HCT116 (cell line): Measurements from ENCODE around the gene FNDC3B.

Source experiments
- EZH2phosphoT487 ChIP-seq: fragments of 200-600 bp; IDR thresholded peaks from 2 replicates; pipeline ENCODE4 v1.6.1; 2018; ENCODE audit warnings: antibody characterized with exemption, borderline replicate concordance
- POLR2A ChIP-seq: IDR thresholded peaks from 2 replicates; pipeline ENCODE4 v1.7.0; 2011; ENCODE audit warnings: borderline replicate concordance; ENCODE audit not compliant: insufficient read depth, insufficient read length; ENCODE audit errors: extremely low read depth
- POLR2AphosphoS5 ChIP-seq: IDR thresholded peaks from 2 replicates; pipeline ENCODE4 v1.6.1; 2011; ENCODE audit warnings: mild to moderate bottlenecking, low read depth, low read length, moderate library complexity
- RAD21 ChIP-seq: IDR thresholded peaks from 2 replicates; pipeline ENCODE4 v1.6.1; 2012; ENCODE audit warnings: low read depth, mild to moderate bottlenecking
- REST ChIP-seq: IDR thresholded peaks from 2 replicates; pipeline ENCODE4 v1.6.1; 2012; ENCODE audit warnings: low read depth
- SP1 ChIP-seq: IDR thresholded peaks from 2 replicates; pipeline ENCODE4 v1.6.1; 2012; ENCODE audit warnings: low read depth
- TCF7L2 ChIP-seq: IDR thresholded peaks from 2 replicates; pipeline ENCODE4 v1.7.0; 2011; ENCODE audit warnings: borderline replicate concordance, inconsistent platforms; ENCODE audit not compliant: insufficient read depth, insufficient read length; ENCODE audit errors: extremely low read depth
- TF ChIP-seq, protein P1 (sequence below), 3 experiments: fragments of 200-600 bp in 1 of 3; sonication (generic) in 1 of 3; IDR thresholded peaks in 2 of 3; conservative IDR thresholded peaks in 1 of 3; 2 replicates each; pipeline ENCODE4 v1.5.1; 2012 to 2017; ENCODE audit warnings: low read depth in 2 of 3, low read length in 2 of 3, antibody characterized with exemption in 1 of 3, borderline replicate concordance in 1 of 3, control low read depth in 1 of 3, mild to moderate bottlenecking in 1 of 3, mixed read lengths in 1 of 3, mixed run types in 1 of 3, moderate library complexity in 1 of 3; ENCODE audit not compliant: insufficient read depth in 1 of 3
- TF ChIP-seq, protein P2 (sequence below): IDR thresholded peaks from 2 replicates; pipeline ENCODE4 v1.6.1; 2012

- no peak for TF ChIP-seq TCF7L2
- TF ChIP-seq REST, result no peak
- TF ChIP-seq, protein P1, sequence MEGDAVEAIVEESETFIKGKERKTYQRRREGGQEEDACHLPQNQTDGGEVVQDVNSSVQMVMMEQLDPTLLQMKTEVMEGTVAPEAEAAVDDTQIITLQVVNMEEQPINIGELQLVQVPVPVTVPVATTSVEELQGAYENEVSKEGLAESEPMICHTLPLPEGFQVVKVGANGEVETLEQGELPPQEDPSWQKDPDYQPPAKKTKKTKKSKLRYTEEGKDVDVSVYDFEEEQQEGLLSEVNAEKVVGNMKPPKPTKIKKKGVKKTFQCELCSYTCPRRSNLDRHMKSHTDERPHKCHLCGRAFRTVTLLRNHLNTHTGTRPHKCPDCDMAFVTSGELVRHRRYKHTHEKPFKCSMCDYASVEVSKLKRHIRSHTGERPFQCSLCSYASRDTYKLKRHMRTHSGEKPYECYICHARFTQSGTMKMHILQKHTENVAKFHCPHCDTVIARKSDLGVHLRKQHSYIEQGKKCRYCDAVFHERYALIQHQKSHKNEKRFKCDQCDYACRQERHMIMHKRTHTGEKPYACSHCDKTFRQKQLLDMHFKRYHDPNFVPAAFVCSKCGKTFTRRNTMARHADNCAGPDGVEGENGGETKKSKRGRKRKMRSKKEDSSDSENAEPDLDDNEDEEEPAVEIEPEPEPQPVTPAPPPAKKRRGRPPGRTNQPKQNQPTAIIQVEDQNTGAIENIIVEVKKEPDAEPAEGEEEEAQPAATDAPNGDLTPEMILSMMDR (IDR thresholded peaks at IDR 0.05 in 2 of 3, conservative IDR thresholded peaks at IDR 0.05 in 1 of 3; ENCODE audit: borderline replicate concordance in 1 of 3, insufficient read depth in 1 of 3, low read depth in 2 of 3, low read length in 2 of 3), result no peak
- no peak for TF ChIP-seq POLR2AphosphoS5
- TF ChIP-seq SP1, result no peak
- TF ChIP-seq POLR2A, result no peak
- TF ChIP-seq, protein P2, sequence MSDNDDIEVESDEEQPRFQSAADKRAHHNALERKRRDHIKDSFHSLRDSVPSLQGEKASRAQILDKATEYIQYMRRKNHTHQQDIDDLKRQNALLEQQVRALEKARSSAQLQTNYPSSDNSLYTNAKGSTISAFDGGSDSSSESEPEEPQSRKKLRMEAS, result no peak
- TF ChIP-seq EZH2phosphoT487, result no peak
- no peak for TF ChIP-seq RAD21
Observed at GRCh38 chr3:171996178-171996817, 43.1 kb upstream of the FNDC3B start.
